HG03159 (cell line): ENCODE results near the gene MCM9.
A peak's percentile ranks its signal among the peaks of the same experiment; 100 is the strongest.

Experiments used
- ATAC-seq: cut with Tn5 transposase; IDR thresholded peaks from one replicate; pipeline ENCODE4 v1.9.1; 2021; ENCODE audit warnings: mild to moderate bottlenecking, moderate library complexity; ENCODE audit not compliant: unreplicated experiment

MCM9 gene

GRCh38 chr6:118934461-118935330 lies at the start of gene MCM9:
TSS of gene MCM9 (minus strand) at chr6:118935159. CDS start at chr6:118931723, 3,436 bp downstream.
- ATAC-seq: peak; percentile 94

- no peak for ATAC-seq
Measured at GRCh38 chr6:118984342-118984741, 49.4 kb upstream of the MCM9 start.

GRCh38 chr6:118982575-118982911 lies 47.6 kb upstream of the MCM9 start:
- no peak for ATAC-seq

- ATAC-seq: no peak
Measured at GRCh38 chr6:118981884-118982574, 47.1 kb upstream of the MCM9 start.

GRCh38 chr6:118980063-118980462 lies 45.1 kb upstream of the MCM9 start:
- ATAC-seq: no peak

GRCh38 chr6:118974790-118975189 lies 39.8 kb upstream of the MCM9 start:
- no peak for ATAC-seq

- ATAC-seq: no peak
Measured at GRCh38 chr6:118971682-118972081, 36.7 kb upstream of the MCM9 start.

- ATAC-seq: no peak
Measured at GRCh38 chr6:118970866-118971265, 35.9 kb upstream of the MCM9 start.

GRCh38 chr6:118968416-118968815 lies 33.5 kb upstream of the MCM9 start:
- no peak for ATAC-seq

- ATAC-seq: no peak
Measured at GRCh38 chr6:118967239-118967638, 32.3 kb upstream of the MCM9 start.

GRCh38 chr6:118965843-118966370 lies 30.9 kb upstream of the MCM9 start:
- no peak for ATAC-seq

GRCh38 chr6:118965371-118965770 lies 30.4 kb upstream of the MCM9 start:
- no peak for ATAC-seq

GRCh38 chr6:118963003-118963402 lies 28.0 kb upstream of the MCM9 start:
- no peak for ATAC-seq

- no peak for ATAC-seq
Measured at GRCh38 chr6:118959903-118960302, 24.9 kb upstream of the MCM9 start.

GRCh38 chr6:118953391-118953790 lies 18.4 kb upstream of the MCM9 start:
- no peak for ATAC-seq

- no peak for ATAC-seq
Measured at GRCh38 chr6:118952683-118953082, 17.7 kb upstream of the MCM9 start.

GRCh38 chr6:118945217-118945616 lies 10.3 kb upstream of the MCM9 start:
- ATAC-seq: no peak

GRCh38 chr6:118940770-118941169 lies 5.8 kb upstream of the MCM9 start:
- no peak for ATAC-seq

GRCh38 chr6:118939683-118940082 lies 4.7 kb upstream of the MCM9 start:
- ATAC-seq: no peak

GRCh38 chr6:118935978-118936703 lies 1.2 kb upstream of the MCM9 start:
- no peak for ATAC-seq

- peak; percentile 11 for ATAC-seq
Measured at GRCh38 chr6:118935331-118935668, 341 bp upstream of the MCM9 start.
